Stimulated activated CD4-positive, alpha-beta T cell treated with anti-CD3 and anti-CD28 coated beads, Interleukin-12 subunit alpha, Interleukin-12 subunit beta, amount 100 ng/mL, for 48 hours (primary cell): Measurements from ENCODE around the gene LMAN2L.
"Not testable (repeated sequence)": the region's sequence is repeated elsewhere in the genome, so short reads cannot be mapped to it uniquely, and the experiment has no call there.

Experiments used
- DNase-seq, 3 donors: peaks; one replicate each; pipeline ENCODE4 v3.0.0-alpha.2; 2020; ENCODE audit warnings: low read depth in 2 of 3, low spot score in 1 of 3

Gene LMAN2L

DNA sequence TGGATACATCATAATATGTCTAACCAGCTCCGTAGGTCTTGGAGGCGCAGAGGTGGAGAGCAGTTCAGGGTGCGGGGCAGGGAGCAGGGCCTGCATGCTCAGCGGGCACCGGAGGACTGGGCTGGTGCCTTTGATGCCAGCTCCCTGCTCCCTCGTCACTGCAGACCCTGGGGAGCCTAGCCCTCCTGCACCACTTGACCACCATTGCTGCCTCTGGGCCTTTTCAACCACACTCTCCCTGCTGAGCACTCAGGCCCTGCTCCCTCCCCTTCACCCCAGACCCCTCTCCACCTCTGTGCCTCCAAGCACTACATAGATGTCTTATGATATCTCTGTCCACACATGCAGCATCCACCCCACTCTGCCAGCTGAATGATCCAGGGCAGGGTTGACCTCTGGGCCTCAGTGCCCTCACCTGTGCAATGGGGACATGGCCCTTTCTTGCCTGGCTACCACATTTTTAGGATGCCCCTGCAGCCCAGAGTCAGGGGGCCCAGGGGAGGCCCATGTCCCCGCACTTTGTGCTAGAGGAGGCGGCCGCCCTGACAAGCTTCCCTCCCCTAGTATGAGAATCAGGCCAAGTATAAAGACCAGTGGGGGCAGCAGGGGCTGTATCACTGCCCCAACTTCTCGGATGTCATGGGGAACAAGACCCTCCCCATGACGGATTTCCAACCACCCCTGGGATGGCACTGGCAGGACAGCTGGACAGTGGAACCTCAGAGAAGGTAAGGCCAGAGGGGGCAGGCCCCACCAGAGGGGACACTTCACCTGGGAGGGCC lies 51.0 kb downstream of the LMAN2L start:
- no peak for DNase-seq

DNA sequence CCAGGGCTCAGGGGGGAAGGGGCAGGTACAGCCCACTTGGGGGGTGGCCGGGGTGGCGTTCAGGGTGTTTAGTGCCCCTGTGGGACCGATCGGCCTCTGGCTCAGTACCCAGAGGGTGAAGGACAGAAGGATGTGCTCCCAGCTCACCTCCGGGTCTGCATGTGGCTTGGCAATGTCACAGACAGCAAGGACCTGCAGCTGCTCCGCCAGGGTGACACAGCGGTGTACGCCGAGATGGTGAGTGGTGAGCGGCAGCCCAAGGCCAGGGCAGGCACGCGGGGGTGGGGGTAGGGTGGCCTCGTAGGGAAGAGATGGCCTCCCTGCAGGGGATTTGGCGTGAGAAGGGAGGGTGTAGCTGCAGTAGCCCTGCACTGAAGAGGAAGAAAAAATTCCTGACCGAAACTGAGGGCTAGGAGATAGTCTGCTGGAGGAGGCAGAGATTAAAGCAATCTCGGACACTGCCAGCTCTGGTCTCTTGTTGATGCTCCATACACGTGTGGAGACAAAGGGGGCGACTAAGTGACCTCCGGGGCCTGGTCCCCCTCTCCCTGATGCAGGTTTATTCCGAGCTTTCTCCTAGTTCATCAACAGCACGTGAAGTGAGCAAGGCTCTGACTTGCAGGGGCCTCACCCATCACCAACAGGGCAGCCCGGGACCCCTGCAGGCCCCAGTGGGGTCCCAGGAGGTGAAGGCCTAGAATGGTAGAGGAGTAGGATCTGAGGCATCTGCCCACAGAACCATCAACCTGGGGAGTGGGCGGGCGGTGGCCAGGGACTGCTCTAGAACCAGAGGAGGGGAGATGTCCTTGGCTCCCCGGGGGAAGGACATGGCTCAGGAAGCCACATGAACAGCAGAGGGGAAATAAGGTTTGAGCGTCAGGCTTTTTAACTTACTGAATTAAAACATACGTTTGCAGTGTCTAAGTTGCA lies 51.9 kb downstream of the LMAN2L start:
- DNase-seq: no peak

- no peak for DNase-seq
Measured at GRCh38 chr2:96687266-96687665, 52.6 kb downstream of the LMAN2L start.

GRCh38 chr2:96685577-96686459 lies 54.0 kb downstream of the LMAN2L start:
- DNase-seq: no peak

- DNase-seq: no peak
Measured at GRCh38 chr2:96684883-96685576, 54.8 kb downstream of the LMAN2L start.

DNA sequence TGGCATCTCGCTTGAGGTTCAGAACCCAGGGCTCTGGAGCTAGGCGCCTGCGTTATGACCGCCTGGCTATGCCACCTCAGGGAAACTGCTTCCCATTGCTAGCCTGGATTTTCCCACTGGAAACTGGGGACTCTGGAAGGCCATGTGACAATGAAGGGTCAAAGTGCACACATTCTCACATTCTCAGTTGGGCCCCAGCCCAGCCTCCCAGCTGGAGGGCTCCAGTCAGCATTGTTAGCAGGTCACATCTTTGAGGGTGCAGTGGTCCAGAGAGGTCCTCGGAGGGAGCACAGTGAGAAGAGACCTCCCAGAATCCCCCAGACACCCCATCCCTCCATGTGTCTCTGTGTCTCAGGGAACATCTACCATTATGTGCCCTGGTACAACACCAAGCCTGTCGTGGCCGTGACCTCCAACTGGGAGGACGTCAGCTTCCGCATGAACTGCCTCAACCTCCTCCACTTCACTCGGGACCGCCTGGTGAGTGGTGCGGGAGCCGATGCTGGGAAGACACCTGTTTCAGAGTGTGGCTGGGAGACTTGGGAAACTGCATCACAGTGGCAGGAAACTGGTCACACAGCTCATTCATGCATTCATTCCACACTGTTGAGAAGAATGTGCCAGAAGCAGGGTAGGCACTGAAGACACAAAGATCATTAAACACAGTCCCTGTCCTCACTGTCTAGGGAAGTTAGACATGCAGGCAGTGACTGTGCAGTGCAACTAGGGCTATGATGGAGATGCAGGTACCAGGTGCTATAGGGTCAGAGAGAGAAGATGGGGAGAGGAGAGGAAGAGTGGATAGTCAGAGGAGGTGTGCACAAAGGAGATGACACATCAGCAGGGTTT lies 55.7 kb downstream of the LMAN2L start:
- DNase-seq: no peak

DNA sequence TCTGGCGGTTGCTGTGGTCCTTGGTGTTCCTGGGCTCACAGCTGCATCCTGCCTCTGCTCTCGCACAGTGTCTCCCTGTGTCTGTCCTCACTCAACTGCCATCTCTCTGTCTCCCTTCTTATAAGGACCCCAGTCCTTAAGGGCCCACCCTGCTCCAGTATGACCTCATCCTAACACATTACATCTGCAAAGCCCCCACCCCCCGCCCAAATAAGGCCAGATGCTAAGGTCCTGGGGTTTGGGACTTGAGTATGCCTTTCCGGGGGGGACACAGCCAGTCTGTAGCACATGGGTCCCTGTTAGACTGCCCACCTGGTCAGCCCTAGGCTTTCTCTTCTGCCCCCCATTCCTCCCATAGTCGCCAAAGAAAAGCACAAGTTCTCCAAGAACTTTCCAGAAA lies 56.6 kb downstream of the LMAN2L start:
- DNase-seq: no peak

DNA sequence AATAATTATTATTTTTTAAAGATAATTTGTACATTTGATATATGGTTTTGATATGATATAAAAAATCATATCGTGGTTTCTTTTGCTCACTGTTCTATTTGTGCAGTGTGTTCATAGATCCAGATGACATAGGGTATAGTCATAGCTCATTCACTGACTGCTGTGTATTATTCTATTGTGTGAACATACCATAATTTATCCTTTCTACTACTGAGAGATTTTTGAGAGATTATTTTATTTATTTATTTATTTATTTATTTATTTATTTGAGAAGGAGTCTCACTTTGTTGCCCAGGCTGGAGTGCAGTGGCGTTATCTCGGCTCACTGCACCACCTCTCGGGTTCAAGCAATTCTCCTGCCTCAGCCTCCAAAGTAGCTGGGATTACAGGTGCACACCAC lies 58.3 kb downstream of the LMAN2L start:
- DNase-seq: no peak

DNA sequence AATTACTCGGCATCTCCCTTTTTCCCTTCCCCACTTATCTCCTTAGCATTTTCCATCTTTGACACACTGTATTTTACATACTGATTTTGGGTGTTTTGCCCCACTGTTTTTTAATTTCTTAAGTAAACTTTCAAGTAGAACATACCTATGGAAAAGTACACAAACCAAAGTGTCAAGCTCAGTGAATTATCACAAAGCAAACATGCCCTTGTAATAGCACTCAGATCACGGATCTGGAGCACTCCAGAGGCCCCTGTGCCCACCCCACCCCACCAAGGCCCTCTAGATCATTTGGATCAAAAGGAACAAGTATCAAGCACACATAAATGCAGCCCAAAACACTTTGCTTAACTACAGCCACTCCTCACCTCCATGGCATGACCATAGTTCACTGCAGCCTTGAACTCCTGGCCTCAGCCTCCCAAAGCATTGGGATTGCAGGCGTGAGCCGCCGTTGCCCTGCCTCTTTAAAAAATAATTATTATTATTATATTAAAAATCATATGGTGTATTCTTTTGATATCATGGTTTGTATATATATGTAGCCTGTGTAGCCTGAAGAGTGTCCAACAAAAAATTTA lies 59.2 kb downstream of the LMAN2L start:
- no peak for DNase-seq

DNA sequence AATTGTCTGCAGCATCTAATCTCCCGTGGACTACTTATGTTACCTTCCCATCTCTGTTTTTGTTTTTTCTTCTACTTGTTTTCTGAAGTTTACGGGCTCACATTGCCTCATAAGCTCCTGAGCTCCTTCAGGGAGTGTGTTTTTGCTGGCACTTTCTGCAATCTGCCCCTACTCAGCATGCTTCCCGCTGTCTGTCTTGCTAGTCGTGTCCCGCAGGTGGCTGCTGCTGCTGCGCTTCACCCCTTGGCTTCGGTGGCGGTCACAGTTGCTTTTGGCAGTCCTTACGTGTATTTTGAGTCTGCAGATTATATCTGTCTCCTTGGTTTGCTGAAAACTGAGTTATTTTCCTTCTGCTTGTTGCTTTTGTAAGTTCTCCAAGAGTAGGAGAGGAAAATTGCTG lies 60.0 kb downstream of the LMAN2L start:
- DNase-seq: no peak

DNA sequence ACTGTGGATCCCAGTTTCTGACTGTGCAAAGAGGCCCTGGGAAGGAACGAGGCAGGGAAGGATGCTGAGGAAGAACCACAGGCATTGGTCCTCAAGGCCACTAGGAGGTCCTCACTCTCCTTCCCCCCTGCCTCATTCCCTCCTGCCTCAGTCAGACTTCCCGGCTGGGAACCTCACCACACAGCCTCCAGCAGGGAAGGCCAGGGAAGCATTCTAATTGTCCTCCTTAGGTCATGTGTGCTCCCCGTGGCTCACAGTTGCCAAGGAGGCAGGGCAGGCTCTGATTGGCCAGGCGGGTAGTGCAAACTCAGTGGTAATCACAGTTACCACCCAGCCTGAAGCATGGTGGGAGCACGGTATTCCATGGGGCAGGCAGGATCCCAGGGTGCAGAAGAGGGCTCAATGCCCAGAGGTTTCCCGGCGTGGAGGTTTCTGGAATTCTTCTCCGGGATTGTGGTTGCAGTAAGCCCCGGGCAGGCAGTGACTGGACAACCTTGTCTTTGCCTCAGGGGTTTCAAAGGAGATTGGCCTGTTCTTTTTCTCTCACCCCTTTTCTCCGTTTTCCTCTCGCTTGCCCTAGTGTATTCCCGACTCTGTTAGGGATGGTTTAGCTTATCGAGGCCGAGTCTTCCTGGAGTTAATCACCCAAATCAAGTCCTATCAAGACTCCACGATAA lies 70.2 kb downstream of the LMAN2L start:
- no peak for DNase-seq

DNA sequence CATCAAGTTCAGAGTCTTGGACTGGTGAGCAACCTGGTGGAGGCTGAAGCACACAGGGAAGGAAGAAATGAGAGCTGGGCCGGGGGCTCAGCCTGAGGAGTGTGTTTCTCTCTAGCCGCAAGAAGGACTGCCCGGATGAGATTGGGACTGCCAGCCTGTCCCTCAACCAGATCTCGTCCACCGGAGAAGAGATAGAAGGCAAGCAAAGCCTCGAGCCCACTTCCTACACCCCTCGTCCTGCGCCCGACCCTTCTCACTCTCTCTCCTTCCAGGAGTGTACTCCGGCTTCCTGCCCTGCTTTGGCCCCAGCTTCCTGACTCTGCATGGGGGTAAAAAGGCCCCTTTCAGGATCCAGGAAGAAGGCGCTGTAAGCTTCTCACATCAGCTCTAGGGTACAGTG lies 71.1 kb downstream of the LMAN2L start:
- no peak for DNase-seq

DNA sequence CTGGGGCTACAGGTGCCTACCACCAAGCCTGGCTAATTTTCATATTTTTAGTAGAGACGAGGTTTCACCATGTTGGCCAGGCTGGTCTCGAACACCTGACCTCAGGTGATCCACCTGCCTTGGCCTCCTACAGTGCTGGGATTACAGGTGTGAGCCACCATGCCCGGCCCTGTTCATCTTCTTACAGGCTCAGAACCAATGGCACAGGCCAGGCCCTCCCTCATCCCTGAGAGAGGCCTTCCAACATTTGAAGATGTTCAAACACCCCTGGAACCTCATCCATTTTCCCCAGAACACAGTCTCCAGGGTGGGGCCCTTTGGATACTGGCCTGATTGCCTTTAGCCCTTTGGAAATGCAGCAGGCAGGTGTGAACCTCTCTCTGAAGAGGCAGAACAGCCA lies 74.1 kb downstream of the LMAN2L start:
- not testable (repeated sequence) for DNase-seq

- DNase-seq: no peak
Measured at GRCh38 chr2:96665083-96665569, 74.7 kb downstream of the LMAN2L start.

DNA sequence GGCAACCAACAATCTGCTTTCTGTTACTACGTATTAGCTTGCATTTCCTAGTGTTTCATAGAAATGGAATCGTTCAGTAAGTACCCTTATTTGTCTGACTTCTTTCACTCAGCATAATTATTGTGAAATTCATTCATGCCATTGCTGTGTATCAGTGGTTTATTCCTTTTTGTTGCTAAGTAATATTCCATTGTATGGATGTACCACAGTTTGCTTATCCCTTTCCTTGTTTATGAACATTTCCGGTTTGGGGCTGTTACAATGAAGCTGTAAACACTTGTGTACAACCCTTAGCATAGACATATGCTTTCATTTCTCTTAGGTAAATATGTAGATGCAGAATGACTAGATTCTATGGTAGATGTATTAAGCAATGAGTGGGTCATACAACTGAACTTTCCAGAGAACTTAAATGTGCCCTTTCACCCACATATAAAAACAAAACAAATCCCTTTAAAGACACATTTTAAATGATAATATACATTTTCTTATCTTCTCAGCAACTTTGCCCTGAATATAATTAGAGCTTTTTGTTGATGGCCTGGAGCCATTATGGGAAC lies 75.4 kb downstream of the LMAN2L start:
- no peak for DNase-seq

DNA sequence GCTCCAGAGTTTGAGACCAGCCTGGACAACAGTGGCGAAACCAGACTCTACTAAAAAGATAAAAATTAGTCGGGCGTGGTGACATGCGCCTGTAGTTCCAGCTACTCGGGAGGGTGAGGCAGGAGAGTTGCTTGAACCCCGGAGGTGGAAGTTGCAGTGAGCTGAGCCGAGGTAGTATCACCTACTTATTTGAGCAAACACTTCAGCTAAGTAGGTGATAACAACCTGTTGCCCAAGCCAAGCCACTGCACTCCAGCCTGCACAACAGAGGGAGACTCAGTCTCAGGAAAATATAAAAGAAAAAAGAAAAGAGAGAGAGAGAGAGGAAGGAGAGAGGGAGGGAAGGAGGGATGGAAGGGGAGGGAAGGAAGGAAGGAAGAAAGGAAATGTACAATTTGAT lies 76.0 kb downstream of the LMAN2L start:
- no peak for DNase-seq

- DNase-seq: no peak
Measured at GRCh38 chr2:96663177-96663576, 76.7 kb downstream of the LMAN2L start.

GRCh38 chr2:96662360-96662759 lies 77.5 kb downstream of the LMAN2L start:
- no peak for DNase-seq
